AG08395 (cell line): ENCODE data around the gene NRXN2.
A peak's percentile ranks its signal among the peaks of the same experiment; 100 is the strongest.

Source experiments
- DNase-seq: peaks from one replicate; pipeline ENCODE4 v3.0.0; 2012; ENCODE audit warnings: mixed read lengths, low spot score

NRXN2 gene

GRCh38 chr11:64743591-64744543, 20.9 kb upstream of the NRXN2 start, which contains the start of gene RASGRP2:
Gene RASGRP2 (minus strand): TSS chr11:64744142. CDS start chr11:64742866, 1,276 bp downstream.
- no peak for DNase-seq

- peak; percentile 90 for DNase-seq
These were observed 20.0 kb upstream of the NRXN2 start for GRCh38 chr11:64742889-64743590.

- peak; percentile 39 for DNase-seq
These were observed 19.3 kb upstream of the NRXN2 start for GRCh38 chr11:64742087-64742888.

GRCh38 chr11:64741375-64742086, 18.5 kb upstream of the NRXN2 start:
- DNase-seq, result no peak

GRCh38 chr11:64739871-64740270, 16.9 kb upstream of the NRXN2 start:
- DNase-seq, result no peak

- DNase-seq, result no peak
These were observed 13.7 kb upstream of the NRXN2 start for GRCh38 chr11:64736654-64737053.

GRCh38 chr11:64735725-64736259, 12.8 kb upstream of the NRXN2 start:
- DNase-seq, result no peak

GRCh38 chr11:64734811-64735724, 12.1 kb upstream of the NRXN2 start:
- no peak for DNase-seq

GRCh38 chr11:64731601-64732000, 8.6 kb upstream of the NRXN2 start:
- DNase-seq, result no peak

- DNase-seq, result peak; percentile 53
These were observed 6.9 kb upstream of the NRXN2 start for GRCh38 chr11:64729851-64730382.

GRCh38 chr11:64728757-64729365, 5.9 kb upstream of the NRXN2 start:
- DNase-seq, result no peak

DNA sequence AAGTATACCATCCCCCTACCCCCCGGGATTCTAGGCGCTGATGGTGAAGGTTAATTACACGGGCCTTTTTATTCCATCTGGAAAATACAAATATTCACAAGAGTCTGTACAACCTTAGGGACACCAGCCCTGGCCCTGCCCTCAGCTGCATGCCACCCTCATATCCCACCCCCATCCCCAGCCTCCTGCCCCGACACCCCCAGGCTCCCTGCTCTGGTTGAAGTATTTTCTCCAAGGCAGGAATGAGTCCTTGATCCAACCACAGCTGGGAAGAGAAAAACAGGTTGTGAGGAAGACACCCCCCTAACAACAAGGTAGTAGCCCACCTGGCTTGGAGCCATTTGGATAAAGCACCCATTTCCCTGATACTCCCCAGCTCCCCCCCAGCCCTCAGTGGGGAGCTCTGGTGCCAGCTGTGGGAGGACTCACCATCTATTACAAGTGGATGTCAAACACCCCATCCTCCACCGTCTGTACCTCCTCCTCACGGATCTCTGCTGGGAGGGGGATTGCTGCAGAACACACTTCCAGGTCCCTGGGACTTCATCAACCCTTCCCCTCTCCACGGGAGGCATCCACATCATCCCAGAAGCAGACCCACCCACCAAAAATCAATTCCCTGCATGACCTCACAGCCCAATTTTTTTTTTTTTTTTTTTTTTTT, 4.0 kb upstream of the NRXN2 start:
- no peak for DNase-seq

- no peak for DNase-seq
These were observed 3.2 kb upstream of the NRXN2 start for GRCh38 chr11:64726211-64726641.

DNA sequence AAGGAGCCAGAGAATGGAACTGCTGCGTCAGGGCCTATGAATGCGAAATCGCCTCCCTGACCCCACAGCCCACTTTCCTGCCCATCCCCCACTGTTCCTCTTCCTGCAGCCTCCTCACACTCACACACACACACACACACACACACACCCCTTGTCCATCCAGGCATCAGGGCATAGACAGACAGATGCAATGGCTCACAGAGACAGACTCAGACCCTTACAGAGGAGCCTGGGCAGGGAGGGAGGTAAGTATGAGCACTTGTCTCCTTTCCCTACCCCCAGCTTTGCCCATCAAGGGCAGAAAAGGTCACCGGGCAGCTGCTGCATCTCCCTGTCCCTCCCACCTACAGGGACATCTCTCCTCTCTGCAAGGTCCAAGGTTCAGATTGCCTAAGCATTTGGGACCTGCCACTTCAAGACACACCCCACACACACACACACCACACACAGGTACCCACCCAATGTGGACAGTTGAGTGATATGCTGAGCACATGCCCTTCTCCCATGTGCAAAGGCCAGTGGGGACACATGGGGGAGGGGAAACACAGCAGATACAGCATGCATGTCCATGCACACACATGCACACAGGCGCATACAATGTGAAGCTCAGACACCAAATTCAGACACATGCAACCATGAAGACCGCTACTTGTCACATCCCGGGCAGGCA, 2.0 kb upstream of the NRXN2 start:
- no peak for DNase-seq

- no peak for DNase-seq
These were observed 1.2 kb upstream of the NRXN2 start for GRCh38 chr11:64723907-64724862.

GRCh38 chr11:64722141-64723065, 594 bp downstream of the NRXN2 start:
- no peak for DNase-seq
